ENCODE measurements around the gene MT1B. TPM values are rescaled to one million over a fixed set of nuclear protein-coding genes. Genes with fewer than 3 reads are reported as not detected.

MT1B gene
- total RNA-seq, 1 experiment from 2014 or later, result not detected

DNA sequence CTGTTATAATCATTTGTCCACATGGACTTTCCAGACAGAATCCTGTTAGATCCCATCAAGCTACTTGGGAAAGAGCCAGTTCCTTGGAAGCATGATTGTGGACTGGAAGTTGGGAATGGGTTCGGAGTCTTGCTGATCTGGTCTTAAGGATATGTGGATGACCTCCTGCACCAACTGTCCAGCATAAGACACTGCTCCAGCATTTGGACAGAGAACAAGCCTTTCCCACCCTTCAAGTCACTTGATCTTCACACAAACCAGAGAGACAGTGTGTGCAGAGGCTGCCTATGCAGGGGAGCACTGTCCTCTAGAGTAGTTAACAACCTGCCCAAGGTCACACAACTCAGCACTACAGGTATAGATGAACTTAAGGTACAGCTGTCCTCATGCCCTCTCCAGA is 5.8 kb upstream of the MT1B start:
- Histone ChIP-seq H3K79me1 (ENCODE audit: insufficient read depth, low read depth, low read length, poor library complexity, severe bottlenecking) (no peaks in the 10 kb centered on the region), H2AK5ac (ENCODE audit: insufficient read length, low read length) (no peak overlapping the region), H4K8ac (replicated peaks; ENCODE audit: insufficient read length, low read depth, low read length) (no peak overlapping the region), H3K9ac (ENCODE audit: extremely low read depth, insufficient read length, low read length) (no peak overlapping the region), H3K56ac (ENCODE audit: insufficient read length, low read depth, low read length) (no peak overlapping the region), H2BK5ac (ENCODE audit: insufficient read length, low read length) (no peak overlapping the region), H3K9me3 (ENCODE audit: control insufficient read depth, low read depth, low read length) (no peaks in the 10 kb centered on the region), H2AFZ (ENCODE audit: low read length) (no peak overlapping the region), H3K4me2 (ENCODE audit: insufficient read depth, insufficient read length, low read length) (no peak overlapping the region), H3K14ac (ENCODE audit: insufficient read depth, low read length) (no peak overlapping the region), H3K27ac (ENCODE audit: insufficient read length, low read depth, low read length) (no peak overlapping the region), H3T11ph (ENCODE audit: low read length) (no peak overlapping the region), H4K20me1 (ENCODE audit: control insufficient read depth, insufficient read depth, insufficient read length) (no peaks in the 10 kb centered on the region), H2BK120ac (ENCODE audit: low read depth, low read length, poor library complexity, severe bottlenecking) (no peak overlapping the region), H3K18ac (ENCODE audit: insufficient read length, low read depth, low read length) (no peak overlapping the region), H3K4ac (ENCODE audit: low read depth, low read length) (no peak overlapping the region), H2BK20ac (ENCODE audit: low read depth, low read length, poor library complexity, severe bottlenecking) (no peak overlapping the region), H3K27me3 (ENCODE audit: insufficient read depth, low read length) (peaks cover 59% of the 10 kb centered on the region; the same call in 1 of the 2 replicates), H3K4me1 (ENCODE audit: insufficient read depth, low read length) (no peaks in the 10 kb centered on the region), H2BK15ac (ENCODE audit: low read depth, low read length) (no peak overlapping the region), H3K23ac (ENCODE audit: insufficient read length, low read depth, low read length) (no peak overlapping the region), H2BK12ac (ENCODE audit: insufficient read length, low read depth, low read length) (no peak overlapping the region), H3K23me2 (ENCODE audit: insufficient read length, low read depth, low read length, poor library complexity, severe bottlenecking) (no peaks in the 10 kb centered on the region), H4K91ac (ENCODE audit: insufficient read length, low read depth, low read length) (no peak overlapping the region), H4K5ac (ENCODE audit: insufficient read length, low read depth, low read length) (no peak overlapping the region), H3K79me2 (ENCODE audit: insufficient read depth, low read length) (no peaks in the 10 kb centered on the region)
- no peak overlapping the region for H3K27ac Mint-ChIP-seq
- no peaks in the 10 kb centered on the region; a peak in 1 of 5 replicates for H3K9me3 Mint-ChIP-seq
- no peaks in the 10 kb centered on the region for H3K36me3 Mint-ChIP-seq (ENCODE audit: insufficient read depth in 1 of 3, low read depth in 3 of 3)
- no CpG with 5 or more reads among the region's 1 CpG for WGBS (ENCODE audit: extremely low coverage, insufficient read length, low lambda C conversion rate)
- no peak overlapping the region for H3K4me3 Mint-ChIP-seq
- H3K4me1 Mint-ChIP-seq, result peaks cover 16 to 29% of the 10 kb centered on the region in 2 experiments
- TF ChIP-seq, protein P1, sequence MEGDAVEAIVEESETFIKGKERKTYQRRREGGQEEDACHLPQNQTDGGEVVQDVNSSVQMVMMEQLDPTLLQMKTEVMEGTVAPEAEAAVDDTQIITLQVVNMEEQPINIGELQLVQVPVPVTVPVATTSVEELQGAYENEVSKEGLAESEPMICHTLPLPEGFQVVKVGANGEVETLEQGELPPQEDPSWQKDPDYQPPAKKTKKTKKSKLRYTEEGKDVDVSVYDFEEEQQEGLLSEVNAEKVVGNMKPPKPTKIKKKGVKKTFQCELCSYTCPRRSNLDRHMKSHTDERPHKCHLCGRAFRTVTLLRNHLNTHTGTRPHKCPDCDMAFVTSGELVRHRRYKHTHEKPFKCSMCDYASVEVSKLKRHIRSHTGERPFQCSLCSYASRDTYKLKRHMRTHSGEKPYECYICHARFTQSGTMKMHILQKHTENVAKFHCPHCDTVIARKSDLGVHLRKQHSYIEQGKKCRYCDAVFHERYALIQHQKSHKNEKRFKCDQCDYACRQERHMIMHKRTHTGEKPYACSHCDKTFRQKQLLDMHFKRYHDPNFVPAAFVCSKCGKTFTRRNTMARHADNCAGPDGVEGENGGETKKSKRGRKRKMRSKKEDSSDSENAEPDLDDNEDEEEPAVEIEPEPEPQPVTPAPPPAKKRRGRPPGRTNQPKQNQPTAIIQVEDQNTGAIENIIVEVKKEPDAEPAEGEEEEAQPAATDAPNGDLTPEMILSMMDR (conservative IDR thresholded peaks at IDR 0.05), result no peak
- no peak for DNase-seq
- peaks cover 95% of the 10 kb centered on the region for H3K27me3 Mint-ChIP-seq (ENCODE audit: low read depth)

All from H9 (cell line).